GM21825 (cell line): Measurements from ENCODE around the gene TLDC2.

ENCODE experiments used
- ATAC-seq: cut with Tn5 transposase; IDR thresholded peaks from one replicate; pipeline ENCODE4 v1.9.1; 2021; ENCODE audit warnings: mild to moderate bottlenecking, moderate library complexity; ENCODE audit not compliant: unreplicated experiment

Gene TLDC2

GRCh38 chr20:36849333-36850065, 26.4 kb upstream of the TLDC2 start:
- no peak for ATAC-seq

GRCh38 chr20:36850759-36851158, 25.2 kb upstream of the TLDC2 start:
- no peak for ATAC-seq

- no peak for ATAC-seq
Measured at GRCh38 chr20:36851490-36851889, 24.4 kb upstream of the TLDC2 start.

GRCh38 chr20:36852187-36852586, 23.8 kb upstream of the TLDC2 start:
- no peak for ATAC-seq

GRCh38 chr20:36854348-36855240, 21.3 kb upstream of the TLDC2 start:
- ATAC-seq: no peak

- no peak for ATAC-seq
Measured at GRCh38 chr20:36855241-36855657, 20.7 kb upstream of the TLDC2 start.

GRCh38 chr20:36856195-36856594, 19.7 kb upstream of the TLDC2 start:
- ATAC-seq: no peak

GRCh38 chr20:36856691-36857635, 19.0 kb upstream of the TLDC2 start:
- no peak for ATAC-seq

GRCh38 chr20:36859282-36859555, 16.7 kb upstream of the TLDC2 start:
- no peak for ATAC-seq

GRCh38 chr20:36859700-36860330, 16.1 kb upstream of the TLDC2 start:
- no peak for ATAC-seq

- no peak for ATAC-seq
Measured at GRCh38 chr20:36860339-36860738, 15.6 kb upstream of the TLDC2 start.

GRCh38 chr20:36860811-36861624, 14.9 kb upstream of the TLDC2 start:
- no peak for ATAC-seq

GRCh38 chr20:36861625-36861874, 14.4 kb upstream of the TLDC2 start:
- ATAC-seq: no peak

GRCh38 chr20:36861875-36862801, 13.8 kb upstream of the TLDC2 start:
- no peak for ATAC-seq

GRCh38 chr20:36862857-36863668, 12.9 kb upstream of the TLDC2 start:
- ATAC-seq: no peak

- no peak for ATAC-seq
Measured at GRCh38 chr20:36865076-36865860, 10.7 kb upstream of the TLDC2 start.

- no peak for ATAC-seq
Measured at GRCh38 chr20:36865861-36866149, 10.1 kb upstream of the TLDC2 start.

GRCh38 chr20:36866164-36866563, 9.8 kb upstream of the TLDC2 start:
- ATAC-seq: no peak
